Peyer's patch (tissue), 4 donors: ENCODE data around the gene CBLB.

Experiments used
- CTCF ChIP-seq, 6 experiments: fragments of 450-650 bp in 4 of 6; fragments of 200-600 bp in 2 of 6; sonication (generic) in 1 of 6; IDR thresholded peaks; one replicate each; pipeline ENCODE4 v1.5.1; 2017 to 2019; ENCODE audit warnings: antibody characterized with exemption in 6 of 6, mild to moderate bottlenecking in 3 of 6, moderate library complexity in 1 of 6
- POLR2A ChIP-seq, 2 donors: fragments of 450-650 bp; IDR thresholded peaks; one replicate each; pipeline ENCODE4 v1.5.1; 2017; ENCODE audit warnings: antibody characterized with exemption in 2 of 2, mild to moderate bottlenecking in 2 of 2, moderate library complexity in 2 of 2

GRCh38 chr3:105846809-105847208 is 22.0 kb downstream of the CBLB start:
- TF ChIP-seq CTCF (IDR thresholded peaks at IDR 0.05) (no peak), POLR2A (IDR thresholded peaks at IDR 0.05) (no peak)
